Naive B cell (primary cell): ENCODE measurements around the gene NPAS3. TPM values are rescaled to one million over a fixed set of nuclear protein-coding genes. Genes with fewer than 3 reads are reported as not detected.

Source experiments
- ATAC-seq, 2 donors: fragments of 150-1000 bp; cut with Tn5 transposase; 2 replicates each; pipeline ENCODE4 v1.10.0; 2021; ENCODE audit warnings: low read depth in 2 of 2, mild to moderate bottlenecking in 2 of 2, moderate library complexity in 2 of 2
- DNase-seq: peaks from one replicate; pipeline ENCODE4 v3.0.0; 2022
- H3K27ac Mint-ChIP-seq, 6 donors: one replicate each; pipeline ENCODE4 v1.8.0; 2020 to 2022; ENCODE audit warnings: mild to moderate bottlenecking in 6 of 6, mixed read lengths in 6 of 6, moderate library complexity in 5 of 6, inconsistent platforms in 2 of 6
- H3K27me3 Mint-ChIP-seq, 3 donors: one replicate each; pipeline ENCODE4 v1.8.0; 2021 to 2022; ENCODE audit warnings: mixed read lengths in 3 of 3, mild to moderate bottlenecking in 1 of 3
- H3K36me3 Mint-ChIP-seq, 2 donors: one replicate each; pipeline ENCODE4 v1.8.0; 2020 to 2022; ENCODE audit warnings: mixed read lengths in 2 of 2, inconsistent platforms in 1 of 2, mild to moderate bottlenecking in 1 of 2
- H3K4me1 Mint-ChIP-seq, 3 donors: one replicate each; pipeline ENCODE4 v1.8.0; 2020 to 2022; ENCODE audit warnings: mixed read lengths in 3 of 3, inconsistent platforms in 1 of 3, mild to moderate bottlenecking in 1 of 3, moderate library complexity in 1 of 3
- H3K4me3 Mint-ChIP-seq, 8 donors: one replicate each; pipeline ENCODE4 v1.8.0; 2020 to 2022; ENCODE audit warnings: mild to moderate bottlenecking in 8 of 8, mixed read lengths in 8 of 8, moderate library complexity in 8 of 8, inconsistent platforms in 2 of 8
- H3K9me3 Mint-ChIP-seq, 7 donors: one replicate each; pipeline ENCODE4 v1.8.0; 2020 to 2022; ENCODE audit warnings: mixed read lengths in 7 of 7, mild to moderate bottlenecking in 5 of 7, inconsistent platforms in 2 of 7, moderate library complexity in 1 of 7
- polyA plus RNA-seq, 6 donors: library from polyadenylated mRNA; unstranded; fragments of 300-500 nt; fragmentation: Illumina TruSeq; gene quantifications; one replicate each; pipeline ENCODE4 v1.2.3, GENCODE V29; 2021; ENCODE audit warnings: low read depth in 6 of 6

NPAS3 gene
- not detected for polyA plus RNA-seq

DNA sequence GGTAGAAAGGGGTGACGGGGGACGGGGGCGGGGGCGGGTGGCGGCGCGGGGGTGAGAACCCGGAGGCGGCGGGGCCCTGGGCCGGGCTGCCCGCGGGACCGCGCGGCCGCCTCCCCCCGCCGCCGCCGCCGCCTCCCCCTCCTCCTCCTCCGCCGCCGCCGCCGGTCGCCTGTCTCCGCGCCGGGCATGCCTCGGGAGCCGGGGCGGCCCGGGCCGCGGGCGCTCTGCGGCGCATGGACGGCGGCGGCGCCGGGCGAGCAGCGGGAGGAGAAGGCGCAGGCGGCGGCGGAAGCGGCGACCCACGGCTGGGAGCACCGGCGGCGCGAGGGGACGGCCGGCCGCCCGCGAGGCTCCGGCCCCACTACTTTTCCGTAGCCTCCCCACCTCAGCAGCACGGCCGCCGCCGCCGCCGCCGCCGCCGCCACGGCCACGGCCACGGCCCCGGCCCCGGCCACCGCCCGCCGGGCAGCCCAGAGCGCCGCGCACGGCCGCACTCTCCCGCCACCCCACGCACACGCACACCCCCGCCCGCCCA, at the start of gene NPAS3:
NPAS3 (plus strand) TSS at position 161 of the 535 bp plus-strand sequence.
- peak; percentile 18 to 24 for ATAC-seq
- H3K27ac Mint-ChIP-seq = peak within 1 kb of the TSS; percentile 7 to 87 (median 70)
- peak within 1 kb of the TSS; percentile 84 to 95 (median 89) for H3K4me3 Mint-ChIP-seq
- H3K27me3 Mint-ChIP-seq = peaks cover 62 to 74% (median 72%) of the 10 kb centered on the region in 3 donors
- DNase-seq = no peak
- H3K36me3 Mint-ChIP-seq = peaks cover 0 to 17% of the 10 kb centered on the region in 2 donors
- peaks cover 15 to 24% (median 17%) of the 10 kb centered on the region in 3 donors for H3K4me1 Mint-ChIP-seq
- peaks cover 0 to 4% (median 0%) of the 10 kb centered on the region in 7 donors for H3K9me3 Mint-ChIP-seq

DNA sequence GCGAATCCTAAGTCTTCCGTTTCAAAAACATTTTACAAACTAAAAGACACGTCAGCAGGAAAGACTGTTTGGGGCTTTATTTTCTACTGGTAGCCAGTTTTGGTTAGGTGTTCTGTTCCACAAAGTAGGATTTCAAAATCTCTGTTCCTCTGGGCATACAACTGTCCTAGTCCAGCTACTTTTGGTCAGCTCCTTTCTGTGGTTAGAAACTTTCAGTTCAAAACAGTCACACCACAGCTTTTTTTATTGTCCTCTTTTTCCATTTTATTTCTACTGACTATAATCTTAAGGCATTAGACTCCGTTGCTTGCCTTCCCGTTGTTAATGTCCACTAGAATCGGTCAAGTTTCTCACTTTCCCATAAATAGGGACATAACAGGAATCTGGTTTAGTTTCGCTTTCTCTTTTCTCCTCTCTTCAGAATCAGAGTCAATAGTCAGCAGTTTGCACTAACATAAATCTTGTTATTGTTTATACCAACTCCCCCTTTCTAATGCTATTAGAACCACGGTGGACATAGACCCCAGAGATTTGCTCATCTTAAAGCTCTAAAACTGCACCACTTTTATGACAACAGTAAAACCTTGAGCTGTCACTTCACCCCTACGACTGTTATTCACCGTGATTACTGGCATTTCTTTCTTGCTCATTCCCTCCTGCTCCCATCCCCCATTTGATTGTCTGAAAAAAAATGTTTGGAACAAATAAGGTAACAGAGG, 41.5 kb upstream of the NPAS3 start:
- H3K27me3 Mint-ChIP-seq = no peaks in the 10 kb centered on the region
- H3K27ac Mint-ChIP-seq = peak overlapping the region in 1 of 6 donors; percentile 9
- peaks cover 0 to 3% (median 0%) of the 10 kb centered on the region in 7 donors for H3K9me3 Mint-ChIP-seq
- H3K36me3 Mint-ChIP-seq = no peaks in the 10 kb centered on the region
- H3K4me3 Mint-ChIP-seq = peak overlapping the region in 5 of 8 donors; percentile 0 to 43 (median 18)
- DNase-seq = no peak
- peaks cover 3 to 7% (median 5%) of the 10 kb centered on the region in 3 donors for H3K4me1 Mint-ChIP-seq
- ATAC-seq = no peak

DNA sequence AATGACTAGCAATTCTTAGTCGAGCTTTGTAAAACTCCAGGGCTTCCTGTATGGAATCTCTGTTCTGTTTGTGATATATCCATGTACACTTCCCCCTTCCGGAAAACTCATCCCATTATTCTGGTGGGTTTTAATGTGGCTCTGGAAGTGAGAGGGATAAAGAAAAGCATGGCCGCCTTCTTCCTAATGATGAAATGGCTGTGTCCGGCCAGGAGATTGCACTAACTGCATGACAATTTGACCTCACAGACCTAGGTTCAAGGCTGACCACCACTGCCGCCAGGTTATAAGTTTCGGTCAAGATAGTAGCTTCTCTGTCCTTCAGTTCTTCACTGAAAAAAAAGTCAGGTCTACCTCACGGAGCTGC, 41.0 kb upstream of the NPAS3 start:
- no peak for ATAC-seq
- no peaks in the 10 kb centered on the region for H3K36me3 Mint-ChIP-seq
- H3K9me3 Mint-ChIP-seq = peaks cover 0 to 5% (median 0%) of the 10 kb centered on the region in 7 donors
- peak overlapping the region in 2 of 8 donors; percentile 0 to 43 for H3K4me3 Mint-ChIP-seq
- DNase-seq = no peak
- H3K27ac Mint-ChIP-seq = no peak overlapping the region
- peaks cover 3 to 7% (median 5%) of the 10 kb centered on the region in 3 donors for H3K4me1 Mint-ChIP-seq
- H3K27me3 Mint-ChIP-seq = no peaks in the 10 kb centered on the region

DNA sequence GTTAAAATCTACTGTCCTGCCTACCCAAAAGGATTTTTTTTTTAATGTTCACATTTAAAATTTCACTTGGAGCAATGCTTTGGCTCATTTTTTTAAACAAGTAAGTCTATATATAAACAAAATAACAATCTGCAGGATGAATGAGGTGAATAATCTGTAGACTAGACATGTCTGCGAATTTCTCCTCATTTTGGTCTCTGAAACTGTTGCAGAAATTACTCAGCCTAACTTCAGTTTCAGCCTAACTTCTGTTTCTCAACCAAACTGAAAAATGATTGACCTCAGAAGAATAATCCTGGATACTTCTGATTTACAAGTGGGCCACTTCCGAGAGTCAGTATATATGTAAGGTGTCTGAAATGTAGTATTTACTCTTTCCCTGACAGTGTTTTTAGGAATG, 39.8 kb upstream of the NPAS3 start:
- no peak for ATAC-seq
- Mint-ChIP-seq H3K27ac (no peak overlapping the region), H3K4me3 (no peak overlapping the region), H3K4me1 (peaks cover 3 to 7% (median 5%) of the 10 kb centered on the region in 3 donors), H3K9me3 (peaks cover 0 to 5% (median 0%) of the 10 kb centered on the region in 7 donors), H3K27me3 (no peaks in the 10 kb centered on the region), H3K36me3 (no peaks in the 10 kb centered on the region)
- no peak for DNase-seq

DNA sequence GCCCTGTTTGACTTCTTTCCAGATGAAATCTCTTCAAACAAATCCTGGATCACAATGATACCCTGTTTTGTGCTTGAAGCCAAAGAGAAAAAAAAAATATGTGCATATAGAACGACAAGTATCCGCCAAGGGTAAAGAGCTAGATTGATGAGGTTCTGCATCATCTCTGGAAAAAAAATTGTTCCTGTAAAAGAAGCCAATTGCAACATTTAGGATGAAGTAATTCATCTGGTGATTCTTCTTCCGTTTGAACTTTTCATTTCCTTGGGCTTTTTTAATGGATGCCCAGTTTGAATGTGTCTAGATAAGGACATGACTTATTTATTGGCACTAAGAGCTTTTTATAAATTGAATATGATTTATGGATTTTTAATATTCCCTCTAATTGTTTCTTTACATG, 38.1 kb upstream of the NPAS3 start:
- H3K27me3 Mint-ChIP-seq = no peaks in the 10 kb centered on the region
- H3K9me3 Mint-ChIP-seq = peaks cover 0 to 4% (median 0%) of the 10 kb centered on the region in 7 donors
- no peak for ATAC-seq

DNA sequence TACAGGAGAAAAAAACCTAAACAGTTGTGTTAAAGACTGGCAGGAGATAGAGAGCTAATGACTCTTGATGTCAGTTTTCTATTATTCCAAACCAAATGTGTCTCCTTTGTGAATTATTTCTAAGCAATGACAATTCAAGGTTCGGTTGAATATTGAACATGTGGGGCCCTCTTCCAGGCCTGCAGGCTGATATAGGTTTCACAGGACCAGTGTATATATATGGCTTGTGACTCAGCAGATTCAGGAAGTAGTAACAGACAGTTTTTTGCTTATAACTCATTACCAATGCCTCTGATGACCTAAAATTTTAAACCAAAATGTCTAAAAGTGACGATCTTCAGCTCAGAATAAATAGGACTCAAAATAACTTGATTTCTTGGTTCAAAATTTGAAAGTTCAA, 33.7 kb upstream of the NPAS3 start:
- no peak overlapping the region for H3K27ac Mint-ChIP-seq

More for the DNA sequence above, 38.1 kb upstream of the NPAS3 start:
- Mint-ChIP-seq H3K4me3 (no peak overlapping the region), H3K36me3 (no peaks in the 10 kb centered on the region), H3K27ac (no peak overlapping the region), H3K4me1 (peaks cover 3 to 7% (median 5%) of the 10 kb centered on the region in 3 donors)
- DNase-seq = no peak

DNA sequence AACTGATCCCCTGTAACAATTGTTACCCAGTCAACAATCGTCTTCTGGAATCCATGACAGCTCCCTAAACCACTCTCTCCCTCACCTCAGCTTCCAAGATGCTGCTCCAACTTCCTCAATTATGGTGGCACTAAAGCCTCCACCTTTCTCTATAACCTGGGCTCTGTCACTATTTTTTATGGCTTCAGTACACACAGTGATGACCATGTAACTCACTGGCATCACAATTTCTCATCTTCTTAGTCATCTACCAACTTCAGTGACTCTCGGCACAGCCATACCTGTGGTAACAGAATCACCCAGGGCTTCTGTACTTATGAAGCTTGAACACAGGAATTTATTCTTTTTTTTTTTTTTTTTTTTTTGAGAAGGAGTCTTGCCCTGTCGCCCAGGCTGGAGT, 32.0 kb upstream of the NPAS3 start:
- peaks cover 0 to 13% (median 0%) of the 10 kb centered on the region in 7 donors for H3K9me3 Mint-ChIP-seq
- no peaks in the 10 kb centered on the region for H3K36me3 Mint-ChIP-seq
- no peak overlapping the region for H3K4me3 Mint-ChIP-seq
- DNase-seq (no peak), ATAC-seq (no peak)
- H3K4me1 Mint-ChIP-seq = no peaks in the 10 kb centered on the region
- no peak overlapping the region for H3K27ac Mint-ChIP-seq
- H3K27me3 Mint-ChIP-seq = no peaks in the 10 kb centered on the region

More for the DNA sequence above, 33.7 kb upstream of the NPAS3 start:
- H3K4me1 Mint-ChIP-seq = no peaks in the 10 kb centered on the region
- DNase-seq (no peak), ATAC-seq (no peak)
- peaks cover 0 to 13% (median 0%) of the 10 kb centered on the region in 7 donors for H3K9me3 Mint-ChIP-seq
- H3K27me3 Mint-ChIP-seq = no peaks in the 10 kb centered on the region
- no peak overlapping the region for H3K4me3 Mint-ChIP-seq
- H3K36me3 Mint-ChIP-seq = no peaks in the 10 kb centered on the region

DNA sequence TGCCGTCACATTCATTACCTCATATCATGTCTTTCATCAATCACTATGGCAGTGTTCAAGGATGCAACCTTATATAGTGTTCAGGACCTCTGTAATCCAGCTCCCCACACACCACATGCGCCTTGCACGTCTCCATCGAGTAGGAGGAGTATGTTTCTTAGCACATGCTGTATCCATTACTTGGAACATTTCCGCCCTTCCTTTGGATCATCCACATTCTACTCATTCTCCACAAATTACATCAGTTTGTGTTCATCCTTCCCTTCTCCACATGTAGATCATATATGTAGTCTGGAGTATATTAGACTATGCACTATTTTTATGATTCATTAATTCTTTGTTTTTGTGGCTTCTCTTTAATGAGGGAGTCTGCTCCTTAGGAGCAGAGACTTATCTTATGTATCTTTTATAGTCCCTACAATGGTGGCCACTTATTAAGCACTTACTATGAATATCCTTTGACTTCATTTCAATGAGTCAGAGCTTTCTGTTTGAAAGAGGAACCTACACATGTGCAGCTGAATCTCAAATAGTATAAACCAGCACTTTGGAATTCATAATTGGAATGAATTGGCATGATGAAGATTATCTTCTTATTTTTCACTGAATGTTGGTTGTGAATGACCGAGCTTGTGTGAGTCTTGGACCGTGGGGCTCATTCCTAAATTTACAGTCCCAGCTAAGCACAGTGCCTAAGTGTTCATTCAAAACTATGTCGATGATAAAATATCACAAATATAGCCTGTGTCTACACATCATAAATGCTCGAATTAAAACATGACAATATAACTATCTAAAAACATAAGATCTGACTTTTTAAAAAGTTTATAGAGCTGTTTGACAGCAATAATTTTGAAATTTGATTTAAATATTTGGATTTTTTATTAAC, 30.2 kb upstream of the NPAS3 start:
- H3K27ac Mint-ChIP-seq = no peak overlapping the region
- H3K36me3 Mint-ChIP-seq = no peaks in the 10 kb centered on the region
- ATAC-seq (no peak), DNase-seq (no peak)
- H3K4me1 Mint-ChIP-seq = no peaks in the 10 kb centered on the region
- no peaks in the 10 kb centered on the region for H3K27me3 Mint-ChIP-seq
- H3K9me3 Mint-ChIP-seq = peaks cover 0 to 13% (median 0%) of the 10 kb centered on the region in 7 donors
- H3K4me3 Mint-ChIP-seq = no peak overlapping the region

DNA sequence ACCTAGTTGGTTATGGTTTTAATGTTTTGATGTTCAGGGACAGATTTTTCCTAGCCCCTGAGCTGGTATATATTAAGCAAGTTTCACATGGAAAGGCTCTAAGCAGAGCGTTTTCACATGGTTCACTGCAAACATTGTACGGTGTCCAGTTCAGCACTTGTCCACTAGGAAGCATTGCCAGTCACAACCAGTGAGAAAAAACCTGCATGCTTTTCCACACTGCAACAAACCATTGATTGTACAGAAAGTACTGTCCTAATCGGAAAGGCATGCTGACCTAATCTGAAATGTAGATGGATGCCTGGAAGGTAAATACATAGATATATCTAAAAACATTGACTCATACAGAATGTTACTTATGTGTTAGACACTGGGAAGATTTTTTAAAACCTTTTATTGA, 25.0 kb upstream of the NPAS3 start:
- H3K36me3 Mint-ChIP-seq = no peaks in the 10 kb centered on the region
- no peak overlapping the region for H3K4me3 Mint-ChIP-seq
- no peaks in the 10 kb centered on the region for H3K4me1 Mint-ChIP-seq
- H3K27ac Mint-ChIP-seq = no peak overlapping the region
- ATAC-seq (no peak), DNase-seq (no peak)
- H3K9me3 Mint-ChIP-seq = no peaks in the 10 kb centered on the region
- peaks cover 5 to 7% (median 6%) of the 10 kb centered on the region in 3 donors for H3K27me3 Mint-ChIP-seq

DNA sequence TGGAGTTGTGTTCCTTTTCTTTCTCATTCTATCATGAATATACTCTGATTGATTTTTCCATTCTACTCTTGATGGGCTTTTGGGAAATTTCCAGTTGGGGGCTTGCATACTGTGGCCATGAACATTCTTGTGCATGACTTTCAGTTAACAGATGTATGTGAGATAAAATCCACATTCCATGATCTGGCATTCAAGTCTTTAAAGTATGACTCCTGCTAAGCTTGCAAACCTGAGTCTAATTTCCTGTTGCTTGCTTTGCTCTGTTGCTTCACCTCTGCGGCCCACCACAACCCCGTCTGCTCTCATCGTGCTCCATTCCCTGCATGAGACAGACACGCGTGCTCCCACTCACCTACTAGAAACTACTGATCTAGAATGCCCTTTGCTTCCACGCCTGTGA, 24.3 kb upstream of the NPAS3 start:
- Mint-ChIP-seq H3K36me3 (no peaks in the 10 kb centered on the region), H3K27me3 (peaks cover 5 to 7% (median 6%) of the 10 kb centered on the region in 3 donors), H3K9me3 (no peaks in the 10 kb centered on the region), H3K4me1 (no peaks in the 10 kb centered on the region), H3K4me3 (no peak overlapping the region), H3K27ac (no peak overlapping the region)
- ATAC-seq = no peak
- DNase-seq = no peak

DNA sequence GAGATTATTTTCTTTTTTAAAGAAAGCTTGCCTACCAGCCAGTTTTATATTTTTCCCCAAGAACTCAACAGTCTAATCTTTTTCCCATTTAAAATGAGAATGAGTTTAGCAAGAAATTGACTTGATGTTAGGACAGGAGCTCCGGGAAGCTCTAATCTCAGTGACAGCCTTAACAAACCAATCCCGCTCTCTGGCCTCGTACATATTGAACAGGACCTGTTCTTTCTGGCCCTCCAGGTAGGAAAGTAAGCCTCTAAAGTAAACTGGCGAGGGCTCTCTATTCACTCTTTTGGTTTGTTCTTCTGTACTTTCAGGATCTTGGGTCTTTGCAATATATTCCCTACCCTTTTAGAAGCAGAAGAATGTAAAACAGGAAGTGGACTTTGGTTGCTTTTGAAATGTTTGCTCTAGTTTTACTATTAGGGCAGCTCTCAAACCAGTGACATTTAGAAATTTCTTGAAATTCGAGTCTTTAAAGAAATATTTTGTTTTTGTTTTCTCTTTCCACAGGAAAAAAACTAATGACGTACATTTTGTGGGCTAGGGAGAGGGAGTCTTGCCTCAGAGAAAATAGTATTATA, 17.9 kb upstream of the NPAS3 start:
- H3K9me3 Mint-ChIP-seq = peaks cover 0 to 2% (median 0%) of the 10 kb centered on the region in 7 donors
- DNase-seq (no peak), ATAC-seq (no peak)
- H3K27ac Mint-ChIP-seq = no peak overlapping the region
- H3K27me3 Mint-ChIP-seq = no peaks in the 10 kb centered on the region
- H3K4me1 Mint-ChIP-seq = no peaks in the 10 kb centered on the region
- no peaks in the 10 kb centered on the region for H3K36me3 Mint-ChIP-seq
- no peak overlapping the region for H3K4me3 Mint-ChIP-seq

DNA sequence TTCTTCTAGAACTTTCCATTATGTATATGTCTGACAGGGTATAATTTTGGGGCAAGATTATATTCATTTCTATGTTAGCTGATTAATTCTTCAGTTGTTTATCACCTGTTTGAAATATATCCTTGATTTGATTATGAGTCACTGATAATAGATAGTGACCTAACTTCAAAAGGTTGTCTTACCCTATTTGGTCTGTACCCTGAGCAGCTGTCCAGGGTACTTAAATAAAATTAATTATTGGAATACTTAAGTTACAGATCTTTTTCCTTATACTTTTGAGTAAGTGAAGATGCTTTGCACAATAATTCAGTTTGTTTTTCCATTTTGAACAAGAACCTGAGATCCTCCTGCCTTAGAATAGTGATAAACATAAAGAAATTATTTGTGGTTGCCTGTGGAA, 13.2 kb upstream of the NPAS3 start:
- Mint-ChIP-seq H3K9me3 (peaks cover 0 to 4% (median 0%) of the 10 kb centered on the region in 7 donors), H3K27me3 (peaks cover 2 to 8% (median 3%) of the 10 kb centered on the region in 3 donors), H3K27ac (no peak overlapping the region), H3K4me1 (no peaks in the 10 kb centered on the region), H3K36me3 (no peaks in the 10 kb centered on the region), H3K4me3 (no peak overlapping the region)
- ATAC-seq = no peak
- DNase-seq = no peak

DNA sequence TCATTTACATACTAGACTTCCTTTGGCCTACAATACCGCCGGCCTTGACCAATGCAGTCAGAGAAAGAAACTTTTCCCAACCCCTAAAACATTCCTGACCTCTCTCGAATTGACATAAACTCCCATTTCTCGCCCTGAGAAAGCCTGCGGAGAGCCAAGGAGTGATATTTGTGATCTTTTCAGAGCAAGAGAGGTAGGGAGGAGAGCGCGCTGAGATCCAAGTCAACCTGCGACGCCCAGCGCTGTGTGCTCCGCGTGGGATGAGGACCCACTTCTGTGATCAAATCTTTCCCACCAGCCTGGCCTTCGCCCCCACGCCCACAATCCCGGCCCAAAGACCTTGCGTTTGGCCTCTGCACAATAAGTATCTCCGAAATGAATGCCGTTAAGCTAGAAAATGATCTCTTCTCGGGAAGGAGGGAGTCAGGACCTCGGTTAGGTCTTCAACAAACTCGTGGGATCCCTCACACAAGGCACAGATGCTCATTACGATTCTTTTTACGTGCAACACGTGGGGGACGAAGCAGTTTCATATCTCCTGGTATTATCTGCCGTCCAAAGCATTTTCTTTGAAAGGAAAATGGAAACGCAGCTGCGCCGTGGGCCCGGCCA, 6.3 kb upstream of the NPAS3 start:
- H3K27me3 Mint-ChIP-seq = peaks cover 44 to 60% (median 55%) of the 10 kb centered on the region in 3 donors

More for the DNA sequence above, 6.3 kb upstream of the NPAS3 start:
- Mint-ChIP-seq H3K4me1 (peaks cover 0 to 16% (median 0%) of the 10 kb centered on the region in 3 donors), H3K36me3 (no peaks in the 10 kb centered on the region), H3K27ac (no peak overlapping the region), H3K9me3 (peaks cover 0 to 9% (median 0%) of the 10 kb centered on the region in 7 donors), H3K4me3 (peak overlapping the region in 1 of 8 donors; percentile 26)
- no peak for ATAC-seq
- no peak for DNase-seq
